ENCODE measurements around the gene CATSPER1.
A peak's percentile ranks its signal among the peaks of the same experiment; 100 is the strongest.
"Not testable (repeated sequence)": the region's sequence is repeated elsewhere in the genome, so short reads cannot be mapped to it uniquely, and the experiment has no call there.

CATSPER1 gene

GRCh38 chr11:66032957-66033735 lies 6.9 kb upstream of the CATSPER1 start:
- DNase-seq (ENCODE audit: low read depth, low spot score) = no peak
- H3K4me3 ChIP-seq (ENCODE audit: low read length) = no peak overlapping the region

- not testable (repeated sequence) for H3K4me3 ChIP-seq (ENCODE audit: low read length); DNase-seq (ENCODE audit: low read depth, low spot score)
Observed at GRCh38 chr11:66023186-66023440, 3.2 kb downstream of the CATSPER1 start.

- H3K4me3 ChIP-seq (ENCODE audit: low read length) = 0 out of 2 replicates have a peak overlapping the region, but pooled peaks have one; percentile 23
- DNase-seq (ENCODE audit: low read depth, low spot score) = no peak
Observed at GRCh38 chr11:66022401-66023185, 3.7 kb downstream of the CATSPER1 start.

GRCh38 chr11:66020618-66021357 lies 5.5 kb downstream of the CATSPER1 start:
- DNase-seq (ENCODE audit: low read depth, low spot score) = no peak
- H3K4me3 ChIP-seq (ENCODE audit: low read length) = no peak overlapping the region

GRCh38 chr11:66020212-66020611 lies 6.1 kb downstream of the CATSPER1 start:
- no peak for DNase-seq (ENCODE audit: low read depth, low spot score)
- no peak overlapping the region for H3K4me3 ChIP-seq (ENCODE audit: low read length)

GRCh38 chr11:66017321-66017720 lies 9.0 kb downstream of the CATSPER1 start:
- H3K4me3 ChIP-seq (ENCODE audit: low read length) = no peak overlapping the region
- DNase-seq (ENCODE audit: low read depth, low spot score) = no peak

GRCh38 chr11:66016793-66017177 lies 9.5 kb downstream of the CATSPER1 start:
- DNase-seq (ENCODE audit: low read depth, low spot score) = no peak
- no peak overlapping the region for H3K4me3 ChIP-seq (ENCODE audit: low read length)

- no peak for DNase-seq (ENCODE audit: low read depth, low spot score)
- H3K4me3 ChIP-seq (ENCODE audit: low read length) = no peak overlapping the region
Observed at GRCh38 chr11:66015936-66016792, 10.1 kb downstream of the CATSPER1 start.

GRCh38 chr11:66015454-66015881 lies 10.8 kb downstream of the CATSPER1 start:
- no peak overlapping the region for H3K4me3 ChIP-seq (ENCODE audit: low read length)
- no peak for DNase-seq (ENCODE audit: low read depth, low spot score)

- no peak overlapping the region for H3K4me3 ChIP-seq (ENCODE audit: low read length)
- no peak for DNase-seq (ENCODE audit: low read depth, low spot score)
Observed at GRCh38 chr11:66014804-66015453, 11.3 kb downstream of the CATSPER1 start.

GRCh38 chr11:66013762-66014100 lies 12.5 kb downstream of the CATSPER1 start:
- no peak for DNase-seq (ENCODE audit: low read depth, low spot score)
- H3K4me3 ChIP-seq (ENCODE audit: low read length) = no peak overlapping the region

GRCh38 chr11:66012946-66013761 lies 13.1 kb downstream of the CATSPER1 start:
- DNase-seq (ENCODE audit: low read depth, low spot score) = no peak
- no peak overlapping the region for H3K4me3 ChIP-seq (ENCODE audit: low read length)

- no peak overlapping the region for H3K4me3 ChIP-seq (ENCODE audit: low read length)
- DNase-seq (ENCODE audit: low read depth, low spot score) = no peak
Observed at GRCh38 chr11:66012371-66012945, 13.8 kb downstream of the CATSPER1 start.

GRCh38 chr11:66011785-66012303 lies 14.4 kb downstream of the CATSPER1 start, which contains the start of gene CST6:
Gene CST6, plus strand, starts transcription at chr11:66012008. Its CDS starts 37 bp downstream, at chr11:66012045.
- DNase-seq (ENCODE audit: low read depth, low spot score) = no peak
- no peak within 1 kb of the TSS for H3K4me3 ChIP-seq (ENCODE audit: low read length)

- no peak for DNase-seq (ENCODE audit: low read depth, low spot score)
- no peak overlapping the region for H3K4me3 ChIP-seq (ENCODE audit: low read length)
Observed at GRCh38 chr11:66011239-66011784, 15.0 kb downstream of the CATSPER1 start.

- not testable (repeated sequence) for DNase-seq (ENCODE audit: low read depth, low spot score); H3K4me3 ChIP-seq (ENCODE audit: low read length)
Observed at GRCh38 chr11:66010036-66010435, 16.2 kb downstream of the CATSPER1 start.

- H3K4me3 ChIP-seq (ENCODE audit: low read length) = no peak overlapping the region
- DNase-seq (ENCODE audit: low read depth, low spot score) = no peak
Observed at GRCh38 chr11:66008468-66009101, 17.7 kb downstream of the CATSPER1 start.
